NCI-H1092 treated with DMSO at 0.1 percent for 48 hours (cell line): ENCODE data around the gene GMPR.
A peak's percentile ranks its signal among the peaks of the same experiment; 100 is the strongest.
"Not testable (repeated sequence)": the region's sequence is repeated elsewhere in the genome, so short reads cannot be mapped to it uniquely, and the experiment has no call there.

Source experiments
- DNase-seq: peaks from one replicate; lab custom pipeline; 2025; lab: John Stamatoyannopoulos, UW

GMPR gene

DNA sequence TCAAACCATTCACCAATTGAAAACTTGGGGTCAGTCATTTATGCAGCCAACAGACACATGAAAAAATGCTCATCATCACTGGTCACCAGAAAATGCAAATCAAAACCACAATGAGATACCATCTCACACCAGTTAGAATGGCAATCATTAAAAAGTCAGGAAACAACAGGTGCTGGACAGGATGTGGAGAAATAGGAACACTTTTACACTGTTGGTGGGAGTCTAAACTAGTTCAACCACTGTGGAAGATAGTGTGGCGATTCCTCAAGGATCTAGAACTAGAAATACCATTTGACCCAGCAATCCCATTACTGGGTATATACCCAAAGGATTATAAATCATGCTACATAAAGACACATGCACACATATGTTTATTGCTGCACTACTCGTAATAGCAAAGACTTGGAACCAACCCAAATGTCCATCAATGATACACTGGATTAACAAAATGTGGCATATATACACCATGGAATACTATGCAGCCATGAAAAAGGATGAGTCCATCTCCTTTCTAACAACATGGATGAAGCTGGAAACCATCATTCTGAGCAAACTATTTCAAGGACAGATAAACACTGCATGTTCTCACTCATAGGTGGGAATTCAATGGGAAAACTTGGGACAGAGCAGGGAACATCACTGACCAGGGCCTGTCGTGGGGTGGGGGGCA lies 13.2 kb upstream of the GMPR start:
- DNase-seq, result not testable (repeated sequence)

DNA sequence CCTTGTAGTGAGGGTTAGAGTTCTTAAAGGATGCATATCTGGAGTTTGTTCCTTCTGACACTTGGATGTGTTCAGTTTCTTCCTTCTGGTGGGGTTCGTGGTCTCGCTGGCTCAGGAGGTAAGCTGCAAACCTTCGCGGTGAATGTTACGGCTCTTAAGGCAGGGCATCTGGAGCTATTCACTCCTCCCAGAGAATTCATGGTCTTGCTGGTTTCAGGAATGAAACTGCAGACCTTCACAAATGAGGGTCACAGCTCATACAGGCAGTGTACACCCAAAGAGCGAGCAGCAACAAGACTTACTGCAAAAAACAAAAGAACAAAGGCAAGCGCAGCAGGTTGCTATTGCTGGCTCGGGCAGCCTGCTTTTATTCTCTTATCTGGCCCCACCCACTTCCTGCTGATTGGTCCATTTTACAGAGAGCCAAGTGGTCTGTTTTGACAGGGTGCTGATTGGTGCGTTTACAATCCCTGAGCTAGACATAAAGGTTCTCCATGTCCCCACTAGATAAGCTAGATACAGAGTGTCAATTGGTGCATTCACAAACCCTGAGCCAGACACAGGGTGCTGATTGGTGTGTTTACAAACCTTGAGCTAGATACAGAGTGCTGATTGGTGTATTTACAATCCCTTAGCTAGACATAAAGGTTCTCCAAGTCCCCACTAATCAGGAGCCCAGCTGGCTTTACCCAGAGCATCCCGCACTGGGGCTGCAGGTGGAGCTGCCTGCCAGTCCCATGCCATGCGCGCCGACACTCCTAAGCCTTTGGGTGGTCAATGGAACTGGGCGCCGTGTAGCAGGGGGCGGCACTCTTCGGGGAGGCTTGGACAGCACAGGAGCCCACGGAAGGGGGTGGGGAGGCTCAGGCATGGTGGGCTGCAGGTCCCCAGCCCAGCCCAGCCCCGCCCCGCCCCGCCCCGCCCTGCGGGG lies 12.0 kb upstream of the GMPR start:
- not testable (repeated sequence) for DNase-seq

GRCh38 chr6:16227048-16227562 lies 11.3 kb upstream of the GMPR start:
- no peak for DNase-seq

DNA sequence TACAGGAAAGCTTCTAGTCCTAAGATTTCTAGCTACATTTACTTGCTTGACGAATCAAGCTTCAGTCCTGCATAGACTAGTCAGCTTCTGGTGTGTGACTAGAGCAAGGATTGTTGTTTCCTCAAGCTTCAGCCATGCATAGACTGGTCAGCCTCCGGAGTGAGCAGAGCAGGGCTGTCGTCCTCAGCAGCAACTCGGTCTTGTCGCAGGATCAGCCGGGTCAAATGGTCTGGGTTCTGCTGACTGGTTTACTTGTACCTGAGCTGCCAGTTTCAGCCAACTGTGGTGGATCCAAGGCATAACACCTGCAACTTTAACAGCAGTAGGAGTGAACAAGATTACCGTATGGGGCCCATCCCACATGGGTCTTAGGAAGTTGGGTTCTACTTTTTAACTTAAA lies 10.8 kb upstream of the GMPR start:
- DNase-seq, result no peak

DNA sequence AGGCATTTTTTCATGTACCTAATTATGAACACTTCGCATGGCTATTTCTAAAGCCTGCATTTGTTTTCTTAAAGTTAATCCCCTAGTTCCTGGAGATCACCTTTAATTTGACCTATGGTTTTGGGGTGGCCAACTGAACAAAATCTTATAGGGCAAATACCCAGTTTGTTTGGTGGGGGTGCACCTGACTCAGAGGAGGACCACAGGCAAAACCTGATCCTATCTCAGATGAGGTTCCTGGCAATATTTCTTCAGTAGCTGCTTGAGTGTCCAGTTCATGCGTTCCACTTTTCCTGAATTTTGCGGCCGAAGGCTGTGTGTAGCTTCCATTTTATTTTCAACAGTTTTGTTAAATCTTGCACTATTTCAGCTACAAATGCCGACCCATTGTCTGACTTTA lies 10.3 kb upstream of the GMPR start:
- no peak for DNase-seq

DNA sequence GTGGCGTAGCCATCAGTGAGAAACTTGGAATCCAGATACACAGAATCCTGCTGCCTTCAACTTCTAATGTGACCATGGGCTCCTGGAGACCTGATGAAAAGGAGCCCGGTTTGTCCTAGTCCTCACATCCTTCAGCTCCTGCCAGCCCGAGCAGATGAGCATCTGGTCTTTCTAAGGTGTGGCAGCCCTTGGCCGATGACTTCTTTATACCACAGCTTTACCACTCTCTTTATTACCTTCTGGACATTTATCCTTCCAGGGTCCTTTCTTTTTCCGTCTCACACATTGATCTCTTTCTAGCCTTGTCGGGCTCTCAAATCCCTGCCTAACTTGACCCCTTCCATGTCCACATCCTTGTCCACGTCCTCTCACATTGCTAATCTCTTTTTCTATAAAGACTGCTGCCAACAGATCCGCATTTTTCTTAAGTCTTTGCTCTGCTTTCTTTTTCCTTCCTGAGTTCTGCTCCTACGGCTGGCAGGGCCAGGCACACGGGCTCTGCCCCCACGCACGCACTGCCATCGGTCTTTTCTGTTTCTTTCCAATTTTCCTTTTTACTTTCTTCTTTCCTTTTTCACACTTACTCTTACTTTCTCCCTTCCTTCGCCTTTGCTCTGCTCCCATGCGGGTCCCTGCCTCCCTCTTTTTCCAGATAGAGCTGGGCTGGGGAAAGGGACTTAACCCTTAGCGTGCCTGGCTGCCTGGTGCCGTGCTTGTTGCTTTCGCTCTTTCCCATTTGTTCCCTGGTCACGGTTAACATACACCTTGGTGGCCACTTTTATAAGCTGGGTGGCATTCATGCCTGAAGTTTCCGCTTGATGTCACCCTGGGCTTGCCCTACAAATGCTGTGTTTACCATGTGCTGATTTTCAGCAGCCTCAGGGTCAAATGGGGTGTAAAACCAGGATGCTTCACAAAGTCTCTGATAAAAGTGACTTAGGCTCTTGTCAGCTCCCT lies 9.4 kb upstream of the GMPR start:
- DNase-seq, result no peak

- no peak for DNase-seq
Observed at GRCh38 chr6:16229700-16230099, 8.7 kb upstream of the GMPR start.

DNA sequence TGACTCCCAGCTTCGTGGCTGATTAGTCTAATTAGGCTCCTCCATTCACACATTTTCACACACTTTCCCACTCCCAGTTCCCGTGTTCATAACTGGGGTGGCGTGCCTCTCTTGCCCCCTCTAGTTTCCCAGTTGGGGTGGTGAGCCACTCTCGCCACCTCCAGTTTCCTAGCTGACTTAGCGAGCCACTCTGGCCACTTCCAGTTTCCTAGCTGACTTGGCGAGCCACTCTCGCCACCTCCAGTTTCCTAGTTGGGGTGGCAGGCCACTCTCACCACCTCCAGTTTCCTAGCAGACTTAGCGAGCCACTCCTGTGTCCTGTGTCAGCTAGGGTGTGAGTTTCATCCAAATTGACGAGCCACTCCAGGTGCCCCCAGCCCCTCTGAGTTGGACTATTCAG lies 7.4 kb upstream of the GMPR start:
- DNase-seq, result no peak

- DNase-seq, result no peak
Observed at GRCh38 chr6:16232086-16232485, 6.3 kb upstream of the GMPR start.

GRCh38 chr6:16236009-16236501 lies 2.3 kb upstream of the GMPR start:
- DNase-seq, result no peak

GRCh38 chr6:16236631-16237199 lies 1.7 kb upstream of the GMPR start:
- no peak for DNase-seq

GRCh38 chr6:16237242-16237641 lies 1.1 kb upstream of the GMPR start:
- DNase-seq, result no peak

DNA sequence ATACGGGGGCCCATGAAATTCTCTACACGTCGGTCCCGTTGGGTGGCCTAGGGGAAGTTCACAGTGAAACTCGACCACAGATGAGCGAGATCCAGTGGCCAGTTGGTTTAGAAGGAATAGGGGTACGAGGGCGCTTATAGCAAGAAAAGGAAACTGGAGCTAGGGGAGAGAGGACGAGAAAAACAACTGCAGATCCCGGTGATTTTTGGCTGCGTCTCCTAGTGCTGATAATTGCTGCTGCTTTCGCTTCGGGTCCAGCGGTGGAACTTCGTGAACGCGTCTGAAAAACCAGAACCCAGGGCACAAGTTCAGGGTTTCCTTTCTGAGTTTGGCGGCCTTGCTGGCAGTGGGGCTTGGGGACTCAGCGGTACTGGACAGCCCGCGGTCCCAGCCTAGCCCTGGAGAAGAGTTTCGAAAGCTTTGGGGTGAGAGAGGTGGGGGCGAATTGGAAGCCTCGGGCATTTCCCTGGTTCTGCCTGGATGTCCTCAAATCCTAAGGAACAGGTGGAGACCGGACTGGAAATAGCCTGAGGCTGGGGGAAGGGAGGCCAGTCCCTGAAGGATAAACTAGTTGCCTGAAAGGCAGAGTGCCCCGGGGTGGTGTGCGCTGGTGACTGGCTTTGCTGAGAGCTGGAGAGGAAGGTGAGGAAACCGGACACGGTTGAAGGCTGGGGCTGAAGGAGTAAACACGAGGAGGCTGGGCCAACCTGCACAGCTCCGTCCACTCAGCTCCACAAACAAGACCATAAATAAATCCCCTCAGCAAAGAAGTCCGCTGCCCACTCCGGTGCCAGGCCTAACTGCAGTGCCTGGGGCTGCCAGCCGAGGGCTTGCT lies 793 bp downstream of the GMPR start:
- DNase-seq, result peak; percentile 13

DNA sequence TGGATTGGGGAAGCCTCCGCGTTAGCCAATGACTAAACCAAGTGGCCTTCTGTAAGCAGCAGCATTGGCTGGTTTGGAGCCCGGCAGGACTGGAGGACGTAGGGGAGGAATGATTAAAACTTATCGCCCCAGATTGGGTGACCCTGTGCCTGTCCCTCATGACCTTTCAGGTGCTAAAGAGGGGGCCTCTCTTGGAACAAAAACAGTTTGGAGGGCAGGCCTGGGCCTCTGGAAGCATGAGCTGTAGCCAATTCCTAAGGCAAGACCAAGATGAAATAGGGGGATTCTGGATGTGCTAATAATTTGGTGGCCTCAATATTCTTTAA lies 1.4 kb downstream of the GMPR start:
- no peak for DNase-seq

DNA sequence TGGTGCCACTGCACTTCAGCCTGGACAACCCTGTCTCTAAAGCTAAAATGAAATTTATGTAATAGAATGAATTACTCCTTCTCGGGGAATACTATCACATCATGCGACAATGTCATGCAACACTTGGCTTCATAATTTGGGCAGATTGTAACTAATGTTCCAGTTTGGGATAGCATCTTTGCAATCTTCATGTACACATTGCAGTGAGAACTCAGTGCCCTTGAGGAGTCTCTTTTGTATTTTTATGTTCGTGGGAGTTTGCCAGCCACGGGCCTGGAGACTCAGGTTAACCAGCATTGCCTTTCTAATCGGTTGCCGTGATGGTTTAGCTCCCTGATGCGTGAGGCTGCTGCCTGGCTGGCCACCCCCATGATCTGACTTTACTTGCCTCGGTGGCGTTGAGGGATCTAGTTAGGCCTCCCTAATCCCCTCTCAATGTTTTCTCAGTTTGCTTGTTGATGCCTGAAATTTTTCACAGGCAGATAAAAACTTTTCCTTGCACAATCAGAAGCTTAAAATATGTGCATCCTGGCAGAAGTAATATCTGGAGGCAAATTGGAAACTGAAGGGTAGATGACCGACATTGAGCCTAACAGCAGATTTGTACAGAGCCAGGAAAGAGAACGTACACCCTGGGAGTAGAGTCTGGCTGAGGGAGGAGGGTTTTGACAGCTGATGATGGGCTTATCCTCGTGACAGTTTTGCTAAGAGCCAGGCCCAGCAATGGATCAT lies 2.4 kb downstream of the GMPR start:
- no peak for DNase-seq

- no peak for DNase-seq
Observed at GRCh38 chr6:16241321-16241689, 2.9 kb downstream of the GMPR start.

DNA sequence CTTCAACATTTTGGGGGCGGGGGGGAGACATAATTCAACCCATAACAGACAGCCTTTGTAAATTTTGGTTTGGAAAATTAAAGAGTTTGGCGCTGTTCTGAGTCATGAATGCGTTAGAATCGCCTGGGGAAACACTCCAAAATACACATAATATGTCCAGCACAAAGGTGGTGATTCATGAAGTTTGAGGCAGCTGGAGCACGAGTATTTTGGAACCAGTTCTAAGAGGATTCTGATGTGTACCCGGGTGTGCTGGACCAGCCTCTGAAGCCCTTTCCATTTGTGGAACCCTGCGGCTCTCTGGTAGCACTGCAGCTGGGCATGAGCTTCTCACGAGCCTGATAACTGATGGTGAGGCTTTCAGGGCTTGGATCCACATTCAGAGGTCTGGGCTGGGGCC lies 4.7 kb downstream of the GMPR start:
- DNase-seq, result no peak

GRCh38 chr6:16243664-16244063 lies 5.3 kb downstream of the GMPR start:
- no peak for DNase-seq

DNA sequence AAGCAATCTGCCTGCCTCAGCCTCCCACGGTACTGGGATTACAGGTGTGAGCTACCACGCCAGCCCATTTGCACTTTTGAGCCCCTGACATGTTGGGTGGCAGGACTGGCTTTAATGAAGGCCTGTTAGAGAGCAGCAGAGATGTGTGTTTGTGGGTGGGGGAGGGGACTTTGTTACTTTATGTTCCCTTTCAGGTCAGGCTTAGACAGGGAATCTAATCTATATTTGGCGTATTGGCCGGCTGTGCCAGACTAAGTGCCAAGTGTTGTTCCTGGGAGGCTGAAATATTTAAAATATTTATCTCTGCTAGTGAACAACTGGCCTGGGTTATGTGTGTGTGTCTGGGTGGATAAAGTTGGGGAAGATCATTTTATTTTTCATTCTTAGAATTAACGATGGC lies 6.1 kb downstream of the GMPR start:
- no peak for DNase-seq

DNA sequence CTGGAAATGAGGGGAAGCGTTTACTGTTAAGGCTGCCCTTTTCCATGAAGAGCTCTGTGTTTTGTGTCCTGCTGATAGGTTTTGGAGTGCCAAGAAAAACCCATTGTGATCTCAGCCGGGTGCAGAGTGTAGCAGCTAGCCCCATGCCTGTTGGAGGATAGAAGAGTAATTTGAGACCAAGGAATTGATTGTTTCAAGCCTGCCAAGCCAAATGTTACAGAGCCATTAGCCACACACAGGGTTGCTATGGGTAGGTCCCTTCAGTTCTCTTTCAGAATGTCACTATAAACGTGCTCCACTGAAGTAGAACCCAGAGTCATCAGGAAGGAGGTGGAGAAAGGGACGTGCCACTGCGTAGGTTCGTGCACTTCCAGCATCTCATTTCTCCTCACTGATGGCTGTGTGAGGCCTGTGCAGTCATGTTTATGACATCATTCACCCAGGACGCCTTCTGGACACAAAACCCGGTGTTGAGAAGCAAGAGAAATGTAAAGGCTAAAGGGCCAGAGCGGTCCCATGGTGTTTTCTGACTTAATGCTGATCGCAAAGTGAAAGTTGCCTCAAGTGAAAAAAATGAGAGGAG lies 6.6 kb downstream of the GMPR start:
- DNase-seq, result peak; percentile 80
